ENCODE results near the gene LPP. TPM values are rescaled to one million over a fixed set of nuclear protein-coding genes. Genes with fewer than 3 reads are reported as not detected.
A peak's percentile ranks its signal among the peaks of the same experiment; 100 is the strongest.

LPP gene
- total and polyA plus RNA-seq, 8 donors = 4.9 to 84.4 (median 45.9) TPM

GRCh38 chr3:188170461-188171459 is 16.8 kb downstream of the LPP start:
- ATAC-seq (peak; percentile 69 to 85 (median 80)), DNase-seq (no peak), FAIRE-seq (no peak)
- Histone ChIP-seq H3K27ac (peak overlapping the region in 1 of 4 donors; percentile 1), H3K4me1 (peaks cover 6 to 31% (median 25%) of the 10 kb centered on the region in 3 donors), H3K27me3 (no peaks in the 10 kb centered on the region), H3K9me3 (no peaks in the 10 kb centered on the region), H3K4me3 (no peak overlapping the region), H3K36me3 (no peaks in the 10 kb centered on the region)
- 72 to 73% methylated on average over 8 of the region's 8 CpGs for WGBS, 2 donors
- no peak for TF ChIP-seq CTCF (IDR thresholded peaks at IDR 0.05)
- intact Hi-C loops (cut with DNase I) = no loop called here

- Histone ChIP-seq H3K27ac (peak overlapping the region in 1 of 4 donors; percentile 1), H3K9me3 (no peaks in the 10 kb centered on the region), H3K4me3 (no peak overlapping the region), H3K36me3 (no peaks in the 10 kb centered on the region), H3K27me3 (no peaks in the 10 kb centered on the region), H3K4me1 (peaks cover 6 to 26% (median 22%) of the 10 kb centered on the region in 3 donors)
- no peak for TF ChIP-seq CTCF (IDR thresholded peaks at IDR 0.05)
- ATAC-seq = peak in 1 of 4 donors; percentile 37
- WGBS, 2 donors = 89 to 90% methylated on average over 5 of the region's 5 CpGs
- no peak for DNase-seq
- FAIRE-seq = no peak
- intact Hi-C loops (cut with DNase I) = no loop called here
Measured at GRCh38 chr3:188171682-188172467, 17.9 kb downstream of the LPP start.

GRCh38 chr3:188174317-188175044 is 20.5 kb downstream of the LPP start:
- Histone ChIP-seq H3K4me1 (peaks cover 6 to 18% (median 17%) of the 10 kb centered on the region in 3 donors), H3K27ac (no peak overlapping the region), H3K9me3 (no peaks in the 10 kb centered on the region), H3K27me3 (no peaks in the 10 kb centered on the region), H3K4me3 (no peak overlapping the region), H3K36me3 (no peaks in the 10 kb centered on the region)
- ATAC-seq (no peak), DNase-seq (no peak), FAIRE-seq (no peak)
- 88 to 89% methylated on average over 9 of the region's 9 CpGs for WGBS, 2 donors
- intact Hi-C loops (cut with DNase I) = no loop called here
- TF ChIP-seq CTCF (IDR thresholded peaks at IDR 0.05) = no peak

GRCh38 chr3:188176476-188176875 is 22.5 kb downstream of the LPP start:
- Histone ChIP-seq H3K9me3 (no peaks in the 10 kb centered on the region), H3K27me3 (no peaks in the 10 kb centered on the region), H3K27ac (no peak overlapping the region), H3K36me3 (no peaks in the 10 kb centered on the region), H3K4me1 (peaks cover 2 to 8% (median 7%) of the 10 kb centered on the region in 3 donors), H3K4me3 (no peak overlapping the region)
- peak in 2 of 4 donors; percentile 13 to 30 for ATAC-seq
- DNase-seq = no peak
- intact Hi-C loops (cut with DNase I) = no loop called here
- no peak for TF ChIP-seq CTCF (IDR thresholded peaks at IDR 0.05)
- no peak for FAIRE-seq
